ENCODE measurements around the gene ARL6. TPM values are rescaled to one million over a fixed set of nuclear protein-coding genes. Genes with fewer than 3 reads are reported as not detected.

Gene ARL6
- total RNA-seq, 4 donors from 2014 or later, result 4.5 to 13.2 (median 9.1) TPM

GRCh38 chr3:97820780-97821179, 56.2 kb downstream of the ARL6 start:
- Histone ChIP-seq H3K4me1 (peaks cover 21 to 37% (median 29%) of the 10 kb centered on the region in 4 donors), H3K4me3 (peak overlapping the region; percentile 66 to 95 (median 87)), H3K9me3 (no peaks in the 10 kb centered on the region), H3K27ac (replicated peaks in 1 of 4) (peak overlapping the region in 3 of 4 donors; percentile 83 to 95 (median 92)), H3K36me3 (no peaks in the 10 kb centered on the region), H3K27me3 (no peaks in the 10 kb centered on the region)
- 85% methylated on average over 5 of the region's 5 CpGs for WGBS
- TF ChIP-seq CTCF (IDR thresholded peaks at IDR 0.05) (no peak), EP300 (IDR thresholded peaks at IDR 0.05) (no peak)
- intact Hi-C loops (cut with DNase I), result loop anchor here (10.0 kb wide), 2 partner anchors 154 to 704 kb away; partner anchors contain the start of genes CLDND1 and RIOX2
- DNase-seq (ENCODE audit: extremely low spot score), result no peak

- Histone ChIP-seq H3K27ac (replicated peaks in 1 of 4) (peak overlapping the region; percentile 81 to 95 (median 88)), H3K9me3 (no peaks in the 10 kb centered on the region), H3K27me3 (no peaks in the 10 kb centered on the region), H3K4me1 (peaks cover 23 to 37% (median 29%) of the 10 kb centered on the region in 4 donors), H3K36me3 (no peaks in the 10 kb centered on the region), H3K4me3 (peak overlapping the region; percentile 66 to 95 (median 87))
- no peak for DNase-seq (ENCODE audit: extremely low spot score)
- intact Hi-C loops (cut with DNase I), result loop anchor here (10.0 kb wide), 2 partner anchors 153 to 703 kb away; partner anchors contain the start of genes CLDND1 and RIOX2
- TF ChIP-seq CTCF (IDR thresholded peaks at IDR 0.05) (no peak), POLR2AphosphoS5 (IDR thresholded peaks at IDR 0.05) (no peak), POLR2A (IDR thresholded peaks at IDR 0.05; ENCODE audit: low read depth) (no peak), EP300 (IDR thresholded peaks at IDR 0.05) (no peak)
- 2% methylated on average over 23 of the region's 23 CpGs for WGBS
Observed at GRCh38 chr3:97821287-97821773, 56.8 kb downstream of the ARL6 start.

GRCh38 chr3:97821774-97822358, 57.3 kb downstream of the ARL6 start, which contains the start of gene CRYBG3:
Gene CRYBG3, plus strand, starts transcription at chr3:97822011. Its CDS starts 196 bp downstream, at chr3:97822207.
- H3K9me3 ChIP-seq, result no peaks in the 10 kb centered on the region
- H3K36me3 ChIP-seq, result no peaks in the 10 kb centered on the region
- intact Hi-C loops (cut with DNase I), result loop anchor here (10.0 kb wide), 2 partner anchors 153 to 703 kb away; partner anchors contain the start of genes CLDND1 and RIOX2
- no peak for TF ChIP-seq POLR2A (IDR thresholded peaks at IDR 0.05; ENCODE audit: low read depth)
- TF ChIP-seq POLR2AphosphoS5 (IDR thresholded peaks at IDR 0.05), result peak; percentile 79 to 92
- WGBS, result 0% methylated on average over 16 of the region's 66 CpGs
- H3K4me3 ChIP-seq, result peak within 1 kb of the TSS; percentile 66 to 95 (median 87)
- DNase-seq (ENCODE audit: extremely low spot score), result peak; percentile 93
- H3K27me3 ChIP-seq, result no peaks in the 10 kb centered on the region
- H3K4me1 ChIP-seq, result peaks cover 23 to 38% (median 30%) of the 10 kb centered on the region in 4 donors
- peak within 1 kb of the TSS; percentile 81 to 95 (median 88) for H3K27ac ChIP-seq (replicated peaks in 1 of 4)

- under 1% methylated on average over 31 of the region's 36 CpGs for WGBS
- Histone ChIP-seq H3K4me1 (peaks cover 23 to 43% (median 35%) of the 10 kb centered on the region in 4 donors), H3K9me3 (no peaks in the 10 kb centered on the region), H3K4me3 (peak overlapping the region; percentile 66 to 95 (median 87)), H3K27me3 (no peaks in the 10 kb centered on the region), H3K27ac (replicated peaks in 1 of 4) (peak overlapping the region; percentile 81 to 95 (median 88)), H3K36me3 (no peaks in the 10 kb centered on the region)
- intact Hi-C loops (cut with DNase I), result loop anchor here (10.0 kb wide), 2 partner anchors 152 to 702 kb away; partner anchors contain the start of genes CLDND1 and RIOX2
- no peak for DNase-seq (ENCODE audit: extremely low spot score)
- TF ChIP-seq CTCF (IDR thresholded peaks at IDR 0.05) (peak in 1 of 3 experiments; percentile 2), POLR2A (IDR thresholded peaks at IDR 0.05; ENCODE audit: low read depth) (no peak)
Observed at GRCh38 chr3:97822359-97822775, 57.8 kb downstream of the ARL6 start.
